ENCODE measurements around the gene IGF2R.

The IGF2R gene

DNA sequence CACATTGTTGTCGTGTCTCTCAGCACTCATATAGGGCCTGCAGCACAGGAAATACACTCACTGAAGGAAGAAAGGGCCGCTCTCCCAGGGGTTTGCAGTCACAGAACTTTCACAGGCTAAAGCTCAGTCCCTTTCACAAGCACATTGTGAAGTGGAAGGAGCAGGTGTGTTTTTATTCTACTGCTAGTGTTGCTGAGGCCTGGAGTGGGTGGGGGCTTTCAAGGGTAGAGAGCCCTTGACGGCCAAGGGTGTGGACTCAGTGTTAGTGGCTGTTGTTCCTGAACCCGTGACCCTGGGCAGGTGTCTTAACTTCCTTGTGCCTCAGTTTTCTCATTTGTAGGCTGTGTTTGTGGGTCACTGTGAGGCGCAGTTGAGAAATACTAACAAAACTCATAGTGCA lies 86.5 kb downstream of the IGF2R start:
- H3K36me3 ChIP-seq, result peaks cover 88 to 100% (median 98%) of the 10 kb centered on the region in 11 experiments
- H3K27ac ChIP-seq, result no peak overlapping the region

DNA sequence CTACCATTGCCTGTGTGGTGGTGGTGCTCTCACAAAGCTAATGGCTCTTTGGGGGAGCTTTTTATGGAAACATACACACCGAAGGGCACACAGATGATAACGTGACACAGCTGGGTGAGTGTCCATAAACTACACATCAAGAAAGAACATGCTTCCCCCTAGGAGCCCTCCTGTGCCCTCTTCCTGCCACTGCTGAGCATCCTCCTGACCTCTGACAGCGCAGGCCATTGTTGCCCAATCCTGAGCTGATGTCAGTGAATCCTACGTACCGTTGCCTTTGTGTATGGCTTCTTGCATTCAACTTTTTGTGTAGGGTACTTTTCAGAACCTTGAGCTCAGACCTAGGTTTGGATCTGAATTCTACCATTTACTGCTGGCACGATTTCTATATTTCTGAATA lies 86.9 kb downstream of the IGF2R start:
- Histone ChIP-seq H3K27me3 (no peaks in the 10 kb centered on the region), H3K9me3 (replicated peaks in 1 of 11) (peaks cover 0 to 13% (median 7%) of the 10 kb centered on the region in 11 experiments; a peak in 9 of 22 replicates), H3K9ac (no peak overlapping the region), H3K4me1 (peaks cover 0 to 9% (median 3%) of the 10 kb centered on the region in 10 experiments; a peak in 8 of 20 replicates), H3K36me3 (peaks cover 88 to 100% (median 98%) of the 10 kb centered on the region in 11 experiments), H3K4me3 (no peak overlapping the region), H3K27ac (no peak overlapping the region), H4K20me1 (peaks cover 17 to 90% (median 45%) of the 10 kb centered on the region in 11 experiments; a peak in 21 of 22 replicates), H3K4me2 (no peak overlapping the region)
- TF ChIP-seq Cebpa-rat (IDR thresholded peaks at IDR 0.05), result no peak

More for the DNA sequence above, 86.5 kb downstream of the IGF2R start:
- H3K9me3 ChIP-seq (replicated peaks in 1 of 11), result peaks cover 0 to 18% (median 8%) of the 10 kb centered on the region in 11 experiments; a peak in 9 of 22 replicates
- H3K4me3 ChIP-seq, result no peak overlapping the region
- H3K9ac ChIP-seq, result no peak overlapping the region
- H4K20me1 ChIP-seq, result peaks cover 21 to 90% (median 49%) of the 10 kb centered on the region in 11 experiments; a peak in 21 of 22 replicates
- H3K4me2 ChIP-seq, result no peak overlapping the region
- H3K27me3 ChIP-seq, result no peaks in the 10 kb centered on the region
- no peak for TF ChIP-seq Cebpa-rat (IDR thresholded peaks at IDR 0.05)
- H3K4me1 ChIP-seq, result peaks cover 0 to 13% (median 4%) of the 10 kb centered on the region in 10 experiments; a peak in 8 of 20 replicates

DNA sequence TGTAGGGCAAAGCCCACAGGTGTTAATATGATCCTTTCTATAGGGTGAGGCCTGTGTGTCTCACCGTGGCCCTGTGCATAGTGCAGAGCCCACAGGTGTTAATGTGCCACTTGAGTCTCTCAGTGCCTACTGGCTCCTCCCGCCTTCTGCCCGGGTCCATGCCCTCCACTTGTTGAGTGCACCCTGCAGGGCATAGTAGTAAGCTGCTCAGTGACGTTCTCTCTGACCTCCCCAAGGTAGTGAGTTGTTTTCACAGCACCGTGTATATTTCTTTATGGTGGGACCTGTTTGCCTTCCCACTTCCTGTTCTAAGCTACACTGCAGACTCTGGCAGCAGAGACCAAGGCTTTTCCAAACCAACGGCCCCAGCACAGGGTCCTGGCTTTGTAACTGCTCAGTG lies 88.2 kb downstream of the IGF2R start:
- TF ChIP-seq Cebpa-rat (IDR thresholded peaks at IDR 0.05), result no peak
- Histone ChIP-seq H3K4me2 (no peak overlapping the region), H3K4me1 (no peaks in the 10 kb centered on the region), H3K27me3 (no peaks in the 10 kb centered on the region), H3K27ac (no peak overlapping the region), H3K9me3 (replicated peaks in 1 of 11) (peaks cover 0 to 3% (median under 1%) of the 10 kb centered on the region in 11 experiments; a peak in 4 of 22 replicates), H3K36me3 (peaks cover 88 to 100% (median 98%) of the 10 kb centered on the region in 11 experiments), H4K20me1 (peaks cover 12 to 89% (median 38%) of the 10 kb centered on the region in 11 experiments; a peak in 20 of 22 replicates), H3K4me3 (no peak overlapping the region), H3K9ac (no peak overlapping the region)

DNA sequence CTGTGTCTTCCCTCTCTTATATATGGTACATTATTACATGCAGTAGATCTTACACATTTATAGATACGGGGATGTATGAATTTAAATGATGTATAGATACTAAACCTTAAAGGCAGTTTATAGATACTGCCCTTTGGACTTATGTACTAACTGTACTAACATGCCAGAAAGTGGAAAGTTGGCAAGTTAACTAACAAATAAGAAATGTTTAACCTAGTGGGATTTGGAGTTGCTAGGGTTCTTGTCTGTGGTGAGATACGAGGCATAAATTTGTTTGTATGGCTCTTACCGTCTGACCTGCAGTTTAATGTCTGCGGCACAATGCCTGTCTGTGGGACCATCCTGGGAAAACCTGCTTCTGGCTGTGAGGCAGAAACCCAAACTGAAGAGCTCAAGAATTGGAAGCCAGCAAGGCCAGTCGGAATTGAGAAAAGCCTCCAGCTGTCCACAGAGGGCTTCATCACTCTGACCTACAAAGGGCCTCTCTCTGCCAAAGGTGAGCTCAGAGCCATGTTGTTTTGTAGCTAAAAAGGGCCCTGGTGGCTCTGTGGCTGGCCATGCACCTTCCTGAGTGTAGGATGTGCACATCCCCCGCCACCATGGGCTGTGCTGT lies 89.8 kb downstream of the IGF2R start:
- Histone ChIP-seq H3K9me3 (replicated peaks in 1 of 11) (no peaks in the 10 kb centered on the region), H3K27me3 (no peaks in the 10 kb centered on the region), H3K36me3 (peaks cover 97 to 100% (median 99%) of the 10 kb centered on the region in 11 experiments), H3K4me3 (no peak overlapping the region), H3K4me1 (no peaks in the 10 kb centered on the region), H3K9ac (no peak overlapping the region), H3K27ac (no peak overlapping the region), H4K20me1 (peaks cover 8 to 97% (median 42%) of the 10 kb centered on the region in 11 experiments; a peak in 20 of 22 replicates), H3K4me2 (no peak overlapping the region)
- no peak for TF ChIP-seq Cebpa-rat (IDR thresholded peaks at IDR 0.05)

DNA sequence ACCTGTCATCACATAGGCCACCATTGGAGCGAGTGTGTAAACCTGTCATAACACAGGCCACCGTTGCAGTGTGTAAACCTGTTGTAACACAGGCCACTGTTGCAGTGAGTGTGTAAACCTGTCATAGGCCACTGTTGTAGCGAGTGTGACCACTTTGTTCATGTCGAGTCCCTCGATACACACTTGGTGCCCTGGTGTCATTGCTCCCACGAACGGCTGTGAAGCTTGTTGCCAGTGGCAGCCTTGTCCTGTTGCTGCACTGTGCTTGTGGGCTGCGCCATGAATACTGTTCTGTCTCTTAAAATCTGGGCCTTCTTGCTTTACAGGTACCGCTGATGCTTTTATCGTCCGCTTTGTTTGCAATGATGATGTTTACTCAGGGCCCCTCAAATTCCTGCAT lies 91.3 kb downstream of the IGF2R start:
- peaks cover 8 to 97% (median 39%) of the 10 kb centered on the region in 11 experiments; a peak in 20 of 22 replicates for H4K20me1 ChIP-seq
- no peaks in the 10 kb centered on the region for H3K9me3 ChIP-seq (replicated peaks in 1 of 11)
- TF ChIP-seq Cebpa-rat (IDR thresholded peaks at IDR 0.05), result no peak
- no peak overlapping the region for H3K4me2 ChIP-seq
- no peaks in the 10 kb centered on the region for H3K27me3 ChIP-seq
- H3K9ac ChIP-seq, result no peak overlapping the region
- H3K27ac ChIP-seq, result no peak overlapping the region
- peaks cover 97 to 100% (median 99%) of the 10 kb centered on the region in 11 experiments for H3K36me3 ChIP-seq
- H3K4me1 ChIP-seq, result peaks cover 0 to 5% (median 4%) of the 10 kb centered on the region in 10 experiments; a peak in 6 of 20 replicates
- no peak overlapping the region for H3K4me3 ChIP-seq

DNA sequence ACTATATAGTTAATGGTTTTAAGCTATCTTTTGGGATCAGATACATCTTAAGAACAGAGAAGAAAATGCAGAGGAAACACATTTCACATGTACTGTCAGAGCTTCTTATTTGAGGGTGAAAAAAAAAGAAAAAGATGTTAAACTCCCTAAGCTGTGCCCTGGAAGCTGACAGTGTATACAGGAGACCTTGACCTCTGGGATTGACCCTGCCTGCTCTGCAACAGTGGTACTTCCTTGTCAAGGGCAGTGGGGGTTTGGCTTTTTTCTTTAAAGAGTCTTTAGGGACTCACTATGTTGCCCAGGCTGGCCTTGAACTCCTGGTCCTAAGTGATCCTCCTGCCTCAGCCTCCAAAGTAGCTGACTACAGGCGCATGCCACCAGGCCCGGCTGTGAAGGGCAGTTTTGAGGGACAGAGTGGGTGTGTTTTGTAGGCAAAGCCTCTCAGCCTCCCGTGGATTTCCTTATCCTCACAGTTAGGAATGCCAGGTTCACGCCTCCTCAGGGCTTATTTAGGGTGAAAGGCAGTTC lies 92.1 kb downstream of the IGF2R start:
- Histone ChIP-seq H3K27me3 (no peaks in the 10 kb centered on the region), H4K20me1 (peaks cover under 1 to 95% (median 35%) of the 10 kb centered on the region in 11 experiments; a peak in 18 of 22 replicates), H3K4me2 (no peak overlapping the region), H3K36me3 (peaks cover 91 to 100% (median 97%) of the 10 kb centered on the region in 11 experiments), H3K27ac (no peak overlapping the region), H3K9ac (no peak overlapping the region), H3K4me1 (peaks cover 0 to 6% (median 4%) of the 10 kb centered on the region in 10 experiments; a peak in 6 of 20 replicates), H3K4me3 (no peak overlapping the region), H3K9me3 (replicated peaks in 1 of 11) (no peaks in the 10 kb centered on the region)
- TF ChIP-seq Cebpa-rat (IDR thresholded peaks at IDR 0.05), result no peak

DNA sequence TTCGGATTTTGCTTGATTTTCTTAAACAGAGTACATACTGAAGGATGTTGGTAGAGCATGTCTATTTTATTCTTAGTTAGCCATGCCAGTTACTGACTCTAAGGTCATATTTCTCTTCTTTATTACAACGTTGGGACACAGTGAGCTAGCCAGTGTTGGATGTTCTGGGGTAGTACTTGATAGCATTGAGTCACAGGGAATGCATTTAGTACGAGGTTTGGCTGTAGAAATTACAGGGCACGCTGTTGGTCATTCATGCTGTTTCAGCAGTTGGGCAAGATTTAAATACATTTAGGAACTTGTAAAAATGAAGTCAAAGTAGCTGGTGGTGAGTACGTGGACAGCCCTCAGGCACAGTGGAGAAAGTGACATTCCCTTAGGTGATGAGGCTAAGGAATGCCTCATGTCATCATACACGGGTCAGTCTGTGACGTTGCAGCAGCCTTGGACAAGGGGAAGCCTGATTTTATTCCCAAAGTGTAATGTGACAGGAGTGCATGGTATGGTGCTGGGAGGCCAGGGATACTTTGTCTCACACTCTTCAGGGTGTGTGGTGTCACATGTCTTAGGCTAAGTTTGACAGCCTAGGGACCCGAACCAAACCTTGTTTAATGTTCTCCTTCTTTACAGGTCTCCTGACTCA lies 95.0 kb downstream of the IGF2R start:
- Histone ChIP-seq H3K4me1 (peaks cover 0 to 15% (median 8%) of the 10 kb centered on the region in 10 experiments; a peak in 16 of 20 replicates), H3K27me3 (no peaks in the 10 kb centered on the region), H3K36me3 (peaks cover 88 to 100% (median 96%) of the 10 kb centered on the region in 11 experiments), H3K9me3 (replicated peaks in 1 of 11) (no peaks in the 10 kb centered on the region), H3K4me2 (no peak overlapping the region), H3K4me3 (no peak overlapping the region), H3K9ac (no peak overlapping the region), H3K27ac (no peak overlapping the region), H4K20me1 (peaks cover 10 to 95% (median 43%) of the 10 kb centered on the region in 11 experiments; a peak in 20 of 22 replicates)
- TF ChIP-seq Cebpa-rat (IDR thresholded peaks at IDR 0.05), result no peak

DNA sequence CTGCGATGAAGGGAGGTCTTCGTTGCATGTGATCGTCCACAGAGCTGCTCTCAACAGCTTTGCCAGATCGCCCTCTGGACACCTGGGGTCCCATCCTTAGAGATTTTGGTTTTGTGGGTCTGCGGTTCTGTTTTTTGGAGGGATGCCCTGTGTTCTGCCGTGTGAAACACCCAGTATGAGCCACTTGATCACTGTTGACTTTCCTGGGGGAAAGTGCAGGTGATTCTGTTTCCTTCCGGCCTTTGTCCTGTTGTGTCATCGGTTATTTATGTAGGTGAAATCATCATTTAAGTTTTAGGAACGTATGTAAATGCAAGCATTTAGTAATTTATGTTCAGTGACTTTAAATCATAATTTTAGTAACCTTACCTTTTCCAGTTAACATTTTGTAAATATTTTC lies 96.3 kb downstream of the IGF2R start:
- H3K9me3 ChIP-seq (replicated peaks in 1 of 11), result no peaks in the 10 kb centered on the region
- peaks cover 22 to 96% (median 55%) of the 10 kb centered on the region in 11 experiments; a peak in 21 of 22 replicates for H4K20me1 ChIP-seq
- H3K27ac ChIP-seq, result no peak overlapping the region
- H3K27me3 ChIP-seq, result no peaks in the 10 kb centered on the region
- H3K4me1 ChIP-seq, result peaks cover 0 to 21% (median 14%) of the 10 kb centered on the region in 10 experiments; a peak in 16 of 20 replicates
- no peak for TF ChIP-seq Cebpa-rat (IDR thresholded peaks at IDR 0.05)
- H3K4me3 ChIP-seq, result no peak overlapping the region
- no peak overlapping the region for H3K9ac ChIP-seq
- H3K36me3 ChIP-seq, result peaks cover 88 to 100% (median 96%) of the 10 kb centered on the region in 11 experiments
- H3K4me2 ChIP-seq, result no peak overlapping the region

DNA sequence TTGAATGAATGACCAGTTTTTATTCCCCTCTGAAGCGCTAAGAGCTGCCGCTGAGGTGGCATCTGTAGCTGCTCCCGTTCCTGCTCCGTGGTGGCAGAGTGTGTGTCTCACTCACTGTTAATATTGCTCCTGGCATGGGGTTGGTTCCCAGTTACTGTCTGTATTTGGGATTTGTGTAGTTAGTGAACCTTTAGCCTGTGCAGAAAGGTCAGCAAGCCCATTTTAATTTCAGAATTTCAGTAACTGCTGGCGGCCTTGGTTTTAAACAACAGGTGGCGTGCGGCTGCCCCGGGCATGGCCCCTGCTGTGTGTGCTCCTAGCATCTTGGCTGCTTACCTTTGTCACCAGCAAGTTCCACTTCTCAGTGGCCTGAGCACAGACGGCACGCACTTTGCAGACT lies 98.7 kb downstream of the IGF2R start:
- no peak overlapping the region for H3K4me3 ChIP-seq
- peaks cover 0 to 21% (median 14%) of the 10 kb centered on the region in 10 experiments; a peak in 16 of 20 replicates for H3K4me1 ChIP-seq
- no peak overlapping the region for H3K9ac ChIP-seq
- H3K27ac ChIP-seq, result no peak overlapping the region
- peaks cover 22 to 99% (median 55%) of the 10 kb centered on the region in 11 experiments for H4K20me1 ChIP-seq
- H3K27me3 ChIP-seq, result no peaks in the 10 kb centered on the region
- no peaks in the 10 kb centered on the region for H3K9me3 ChIP-seq (replicated peaks in 1 of 11)
- H3K4me2 ChIP-seq, result no peak overlapping the region
- peaks cover 87 to 100% (median 95%) of the 10 kb centered on the region in 11 experiments for H3K36me3 ChIP-seq
- TF ChIP-seq Cebpa-rat (IDR thresholded peaks at IDR 0.05), result no peak

Measured in BLaER1 treated with 17β-estradiol and CSF1 and Interleukin-3, amounts not matched to agents 10 nM and 100 nM (cell line).